Measurements from ENCODE around the gene DOC2B. TPM values are rescaled to one million over a fixed set of nuclear protein-coding genes. Genes with fewer than 3 reads are reported as not detected.

DOC2B gene
- total RNA-seq (ENCODE audit: low replicate concordance): 0.31 and 0.34 TPM in 2 replicates

DNA sequence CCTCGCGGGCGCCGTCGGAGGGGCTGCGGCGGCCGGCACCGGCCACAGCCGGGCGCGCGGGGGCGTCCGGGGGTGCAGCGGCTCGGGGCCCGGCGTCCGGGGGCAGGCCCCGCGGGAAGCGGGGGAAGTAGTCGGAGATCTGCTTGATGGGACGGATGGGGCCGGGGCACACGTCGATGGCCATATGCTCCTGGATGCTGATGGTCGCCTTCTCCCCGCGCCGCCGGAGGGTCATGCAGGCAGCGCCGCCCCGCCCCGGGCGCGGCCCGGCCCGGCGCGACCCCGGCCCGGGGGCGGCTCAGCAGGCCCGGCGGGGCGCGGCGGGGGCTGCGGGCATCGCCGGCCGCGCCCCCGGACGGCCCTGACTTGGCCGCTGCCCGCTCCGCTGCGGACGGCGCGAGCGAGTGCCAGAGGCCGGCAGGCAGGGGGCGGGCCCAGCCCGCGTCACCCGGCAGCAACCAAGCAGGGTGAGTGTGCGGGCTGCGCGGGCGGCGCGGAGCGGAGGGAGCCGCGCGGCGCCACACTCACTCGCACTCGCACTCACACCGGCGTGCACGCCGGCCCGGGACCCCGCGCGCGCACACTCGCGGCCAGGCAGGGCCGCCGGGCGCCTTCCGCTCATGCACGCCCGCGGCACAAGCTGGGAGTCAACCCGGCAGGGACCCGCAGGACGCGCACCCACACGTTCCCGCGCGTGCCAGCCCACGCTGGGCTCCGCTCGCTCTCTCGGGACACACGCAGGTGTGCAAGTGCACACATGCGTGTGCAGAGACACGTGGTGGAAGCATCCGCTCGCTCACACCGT lies at the start of gene DOC2B:
DOC2B (minus strand) TSS at position 406 of the 805 bp plus-strand sequence; CDS start at position 235, 171 bp downstream.
- Mint-ChIP-seq H3K27ac (peak within 1 kb of the TSS; percentile 81), H3K4me3 (peak within 1 kb of the TSS; percentile 83), H3K4me1 (peaks cover 15% of the 10 kb centered on the region), H3K9me3 (peaks cover 4% of the 10 kb centered on the region), H3K36me3 (peaks cover 2% of the 10 kb centered on the region), H3K27me3 (ENCODE audit: insufficient read depth, low read depth) (peaks cover 55% of the 10 kb centered on the region)
- no peak within 1 kb of the TSS for H3K27ac ChIP-seq
- H3K9ac ChIP-seq: no peak within 1 kb of the TSS
- no peaks in the 10 kb centered on the region for H3K79me2 ChIP-seq (ENCODE audit: low read depth)
- H3F3A ChIP-seq (ENCODE audit: low read depth): peaks cover 12% of the 10 kb centered on the region
- peak within 1 kb of the TSS; percentile 77 for H2AFZ ChIP-seq (replicated peaks)
- peak within 1 kb of the TSS; percentile 52 for H3K4me3 ChIP-seq
- peaks cover 88% of the 10 kb centered on the region for H3K27me3 ChIP-seq
- H3K4me1 ChIP-seq: peaks cover 25% of the 10 kb centered on the region
- no peaks in the 10 kb centered on the region for H3K36me3 ChIP-seq
- DNase-seq (ENCODE audit: low spot score): peak; percentile 83
- TF ChIP-seq EZH2 (IDR thresholded peaks at IDR 0.05) (no peak), EZH2phosphoT487 (IDR thresholded peaks at IDR 0.05) (no peak)
- TF ChIP-seq, protein P1, sequence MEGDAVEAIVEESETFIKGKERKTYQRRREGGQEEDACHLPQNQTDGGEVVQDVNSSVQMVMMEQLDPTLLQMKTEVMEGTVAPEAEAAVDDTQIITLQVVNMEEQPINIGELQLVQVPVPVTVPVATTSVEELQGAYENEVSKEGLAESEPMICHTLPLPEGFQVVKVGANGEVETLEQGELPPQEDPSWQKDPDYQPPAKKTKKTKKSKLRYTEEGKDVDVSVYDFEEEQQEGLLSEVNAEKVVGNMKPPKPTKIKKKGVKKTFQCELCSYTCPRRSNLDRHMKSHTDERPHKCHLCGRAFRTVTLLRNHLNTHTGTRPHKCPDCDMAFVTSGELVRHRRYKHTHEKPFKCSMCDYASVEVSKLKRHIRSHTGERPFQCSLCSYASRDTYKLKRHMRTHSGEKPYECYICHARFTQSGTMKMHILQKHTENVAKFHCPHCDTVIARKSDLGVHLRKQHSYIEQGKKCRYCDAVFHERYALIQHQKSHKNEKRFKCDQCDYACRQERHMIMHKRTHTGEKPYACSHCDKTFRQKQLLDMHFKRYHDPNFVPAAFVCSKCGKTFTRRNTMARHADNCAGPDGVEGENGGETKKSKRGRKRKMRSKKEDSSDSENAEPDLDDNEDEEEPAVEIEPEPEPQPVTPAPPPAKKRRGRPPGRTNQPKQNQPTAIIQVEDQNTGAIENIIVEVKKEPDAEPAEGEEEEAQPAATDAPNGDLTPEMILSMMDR (IDR thresholded peaks at IDR 0.05): no peak
- H3K9me3 ChIP-seq (ENCODE audit: low read depth): no peaks in the 10 kb centered on the region
- H4K20me1 ChIP-seq (ENCODE audit: low read depth): peaks cover 13% of the 10 kb centered on the region
- H3K4me2 ChIP-seq: peak within 1 kb of the TSS; percentile 89

DNA sequence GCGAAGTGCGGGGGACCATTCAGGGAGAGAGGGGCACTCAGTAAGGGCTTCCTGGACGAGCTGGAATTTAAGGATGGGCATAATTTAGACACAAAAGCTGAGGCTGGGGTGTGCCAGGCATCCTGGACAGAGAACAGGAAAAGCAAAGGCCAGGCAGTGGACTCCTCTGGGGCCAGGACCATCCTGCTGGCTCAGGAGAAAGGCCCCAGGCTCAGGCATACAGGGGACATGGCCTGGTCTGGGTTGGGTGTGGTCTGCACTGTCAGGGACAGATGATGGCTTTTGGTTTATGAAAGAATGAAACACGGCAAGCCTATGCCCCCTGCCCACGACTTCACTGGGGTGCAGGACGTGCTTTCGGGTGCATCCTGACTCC lies 48.9 kb upstream of the DOC2B start:
- H3K4me3 ChIP-seq: no peak overlapping the region
- no peak overlapping the region for H3K4me3 Mint-ChIP-seq
- H3K36me3 ChIP-seq: no peaks in the 10 kb centered on the region
- peaks cover 7% of the 10 kb centered on the region for H3K4me1 ChIP-seq
- H3K79me2 ChIP-seq (ENCODE audit: low read depth): no peaks in the 10 kb centered on the region
- DNase-seq (ENCODE audit: low spot score): no peak
- H2AFZ ChIP-seq (replicated peaks): no peak overlapping the region
- no peak overlapping the region for H3K27ac ChIP-seq
- H4K20me1 ChIP-seq (ENCODE audit: low read depth): no peaks in the 10 kb centered on the region
- TF ChIP-seq, protein P1 (IDR thresholded peaks at IDR 0.05): no peak
- no peak for TF ChIP-seq EZH2phosphoT487 (IDR thresholded peaks at IDR 0.05)
- H3K27me3 ChIP-seq: no peaks in the 10 kb centered on the region
- H3K27ac Mint-ChIP-seq: peak overlapping the region; percentile 7
- H3K9ac ChIP-seq: no peak overlapping the region
- H3F3A ChIP-seq (ENCODE audit: low read depth): no peaks in the 10 kb centered on the region
- no peaks in the 10 kb centered on the region for H3K36me3 Mint-ChIP-seq
- H3K4me1 Mint-ChIP-seq: peaks cover 36% of the 10 kb centered on the region
- no peaks in the 10 kb centered on the region for H3K9me3 ChIP-seq (ENCODE audit: low read depth)
- H3K27me3 Mint-ChIP-seq (ENCODE audit: insufficient read depth, low read depth): peaks cover 5% of the 10 kb centered on the region
- H3K9me3 Mint-ChIP-seq: no peaks in the 10 kb centered on the region
- no peak overlapping the region for H3K4me2 ChIP-seq

DNA sequence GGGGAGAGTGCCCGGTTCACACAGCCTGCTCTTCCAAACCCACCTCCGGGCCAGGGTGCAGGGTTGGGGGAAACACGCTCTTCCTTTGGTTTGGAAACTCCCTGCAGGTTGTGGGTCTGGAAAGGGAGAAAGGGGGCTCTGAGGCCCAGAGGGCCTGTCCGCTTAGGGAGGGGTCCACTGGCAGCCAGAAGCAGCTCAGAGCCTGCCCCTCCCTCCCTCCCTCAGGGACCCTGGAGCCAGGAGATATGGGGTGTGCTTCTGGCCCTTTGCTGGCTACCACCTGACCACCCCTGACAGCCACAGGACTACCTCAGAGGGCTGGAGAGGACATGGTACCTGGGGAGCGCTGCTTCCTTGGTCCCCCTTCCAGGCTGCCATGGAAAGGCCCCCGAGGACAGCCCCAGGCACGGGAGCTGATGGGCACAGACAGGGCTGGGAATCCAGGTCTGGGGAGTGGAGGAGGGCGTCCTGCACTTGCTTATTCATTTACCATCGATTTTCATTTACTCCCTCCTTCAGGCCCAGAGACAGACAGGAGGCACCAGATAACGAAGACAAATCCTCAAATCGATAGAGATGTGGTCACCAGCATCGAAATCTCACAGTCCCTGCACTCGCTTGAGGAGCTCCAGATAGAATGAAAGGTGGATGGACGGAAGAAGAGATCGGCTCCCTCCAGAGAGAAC lies 48.4 kb upstream of the DOC2B start:
- Histone ChIP-seq H3K4me1 (peaks cover 7% of the 10 kb centered on the region), H3K4me3 (no peak overlapping the region), H2AFZ (replicated peaks) (no peak overlapping the region), H3K9me3 (ENCODE audit: low read depth) (no peaks in the 10 kb centered on the region), H3K27ac (no peak overlapping the region), H3F3A (ENCODE audit: low read depth) (no peaks in the 10 kb centered on the region), H3K36me3 (no peaks in the 10 kb centered on the region), H3K4me2 (no peak overlapping the region), H3K27me3 (no peaks in the 10 kb centered on the region), H3K79me2 (ENCODE audit: low read depth) (no peaks in the 10 kb centered on the region), H4K20me1 (ENCODE audit: low read depth) (no peaks in the 10 kb centered on the region), H3K9ac (no peak overlapping the region)
- Mint-ChIP-seq H3K9me3 (no peaks in the 10 kb centered on the region), H3K4me1 (peaks cover 34% of the 10 kb centered on the region), H3K27me3 (ENCODE audit: insufficient read depth, low read depth) (peaks cover 5% of the 10 kb centered on the region), H3K36me3 (no peaks in the 10 kb centered on the region), H3K27ac (peak overlapping the region; percentile 7), H3K4me3 (no peak overlapping the region)
- no peak for DNase-seq (ENCODE audit: low spot score)
- TF ChIP-seq, protein P1 (IDR thresholded peaks at IDR 0.05): no peak
- TF ChIP-seq EZH2phosphoT487 (IDR thresholded peaks at IDR 0.05): no peak
- no peak for TF ChIP-seq EZH2 (IDR thresholded peaks at IDR 0.05)

Measured in neural progenitor cell (in vitro differentiated cells).